K562 (cell line): ENCODE results near the gene SLC26A2. TPM values are rescaled to one million over a fixed set of nuclear protein-coding genes. Genes with fewer than 3 reads are reported as not detected.

ENCODE experiments used
- HLTF ChIP-seq: fragments of 450-650 bp; IDR thresholded peaks from 2 replicates; pipeline ENCODE4 v1.6.1; 2016
- LCOR ChIP-seq: sonication (generic); formaldehyde crosslinking; IDR thresholded peaks from 2 replicates; pipeline ENCODE4 v1.8.0; 2022; ENCODE audit warnings: mild to moderate bottlenecking, missing genetic modification reagents
- NFYB ChIP-seq: IDR thresholded peaks from 2 replicates; pipeline ENCODE4 v1.6.1; 2011; ENCODE audit warnings: mild to moderate bottlenecking, moderate library complexity; ENCODE audit not compliant: insufficient read length; ENCODE audit errors: extremely low read depth
- PHTF2 ChIP-seq: fragments of 250-450 bp; sonication (Bioruptor Pico); IDR thresholded peaks from 2 replicates; pipeline ENCODE4 v1.5.0; 2021; ENCODE audit warnings: mild to moderate bottlenecking
- PRMT5 ChIP-seq: sonication (generic); formaldehyde crosslinking; IDR thresholded peaks from 2 replicates; pipeline ENCODE4 v1.5.0; 2020; ENCODE audit warnings: missing genetic modification reagents
- PTTG1 ChIP-seq: fragments of 450-650 bp; IDR thresholded peaks from 2 replicates; pipeline ENCODE4 v1.6.1; 2016; ENCODE audit warnings: low read depth, mild to moderate bottlenecking, missing genetic modification characterization, missing compliant biosample characterization
- RHOXF2B ChIP-seq: fragments of 250-450 bp; sonication (Bioruptor Pico); conservative IDR thresholded peaks from 2 replicates; pipeline ENCODE4 v1.5.1; 2021
- SIX5 ChIP-seq, 2 experiments: IDR thresholded peaks; 2 replicates each; pipeline ENCODE4 v1.6.1; 2011; ENCODE audit warnings: low read length in 2 of 2, borderline replicate concordance in 1 of 2, low read depth in 1 of 2, mild to moderate bottlenecking in 1 of 2, moderate library complexity in 1 of 2; ENCODE audit not compliant: insufficient read depth in 1 of 2
- YBX1 ChIP-seq: fragments of 450-650 bp; IDR thresholded peaks from 2 replicates; pipeline ENCODE4 v1.7.1; 2016; ENCODE audit warnings: mild to moderate bottlenecking
- ZNF143 ChIP-seq: sonication (generic); formaldehyde crosslinking; IDR thresholded peaks from 2 replicates; pipeline ENCODE4 v1.9.0; 2022; ENCODE audit warnings: mild to moderate bottlenecking, missing genetic modification reagents
- ZNF3 ChIP-seq: fragments of 250-450 bp; sonication (Bioruptor Pico); IDR thresholded peaks from 2 replicates; pipeline ENCODE4 v1.5.0; 2021; ENCODE audit warnings: mild to moderate bottlenecking, moderate library complexity
- ZNF445 ChIP-seq: fragments of 250-450 bp; sonication (Bioruptor Pico); IDR thresholded peaks from 2 replicates; pipeline ENCODE4 v1.4.0; 2020; ENCODE audit warnings: low read depth, mild to moderate bottlenecking, moderate library complexity
- ZNF589 ChIP-seq: fragments of 200-800 bp; sonication (Bioruptor generic); IDR thresholded peaks from 2 replicates; pipeline ENCODE4 v1.6.1; 2016; ENCODE audit warnings: low read depth, missing genetic modification characterization, missing compliant biosample characterization
- polyA plus RNA-seq, 8 experiments: library from polyadenylated mRNA; depleted of rRNA in 4 of 8; stranded (reverse) in 5 of 8; unstranded in 3 of 8; fragments of >200 nt; fragmentation: Nextera tagmentation in 2 of 8; fragmentation: Illumina TruSeq in 1 of 8; extraction: Ambion mirVana in 2 of 8; extraction: Trizol in 1 of 8; gene quantifications; 2 replicates each; pipeline versions ENCODE4 v1.2.1 to v1.2.3, GENCODE V29; 2011 to 2014; ENCODE audit warnings: inconsistent platforms in 1 of 8, missing spikeins in 1 of 8
- total RNA-seq, 7 experiments: library from RNA; depleted of rRNA in 6 of 7; stranded (reverse); fragments of >200 nt in 6 of 7; fragmentation: Illumina TruSeq in 2 of 7; extraction: Trizol in 2 of 7; gene quantifications; 2 replicates each; pipeline versions ENCODE4 v1.2.1 to v1.2.3, GENCODE V29; 2011 to 2021; ENCODE audit warnings: low replicate concordance in 1 of 7
- TF ChIP-seq, protein P1 (sequence below): fragments of 450-650 bp; IDR thresholded peaks from 2 replicates; pipeline ENCODE4 v1.6.1; 2017; ENCODE audit warnings: antibody characterized with exemption, mild to moderate bottlenecking
- TF ChIP-seq, protein P2 (sequence below): fragments of 250-450 bp; sonication (Bioruptor Pico); IDR thresholded peaks from 2 replicates; pipeline ENCODE4 v1.5.0; 2021; ENCODE audit warnings: mild to moderate bottlenecking, borderline replicate concordance
- TF ChIP-seq, protein P3 (sequence below): fragments of 450-650 bp; IDR thresholded peaks from 2 replicates; pipeline ENCODE4 v1.6.1; 2016; ENCODE audit warnings: missing biosample characterization, missing genetic modification characterization
- TF ChIP-seq, protein P4 (sequence below): fragments of 450-650 bp; formaldehyde crosslinking; IDR thresholded peaks from 2 replicates; pipeline ENCODE4 v1.4.0; 2020; ENCODE audit warnings: mild to moderate bottlenecking, mixed read lengths

SLC26A2 gene
- total and polyA plus RNA-seq, 9 of the 15 experiments (the other 6 are each of a cell fraction or from before 2014, with no cell fraction given) = 1.1 to 6.3 (median 3.6) TPM

DNA sequence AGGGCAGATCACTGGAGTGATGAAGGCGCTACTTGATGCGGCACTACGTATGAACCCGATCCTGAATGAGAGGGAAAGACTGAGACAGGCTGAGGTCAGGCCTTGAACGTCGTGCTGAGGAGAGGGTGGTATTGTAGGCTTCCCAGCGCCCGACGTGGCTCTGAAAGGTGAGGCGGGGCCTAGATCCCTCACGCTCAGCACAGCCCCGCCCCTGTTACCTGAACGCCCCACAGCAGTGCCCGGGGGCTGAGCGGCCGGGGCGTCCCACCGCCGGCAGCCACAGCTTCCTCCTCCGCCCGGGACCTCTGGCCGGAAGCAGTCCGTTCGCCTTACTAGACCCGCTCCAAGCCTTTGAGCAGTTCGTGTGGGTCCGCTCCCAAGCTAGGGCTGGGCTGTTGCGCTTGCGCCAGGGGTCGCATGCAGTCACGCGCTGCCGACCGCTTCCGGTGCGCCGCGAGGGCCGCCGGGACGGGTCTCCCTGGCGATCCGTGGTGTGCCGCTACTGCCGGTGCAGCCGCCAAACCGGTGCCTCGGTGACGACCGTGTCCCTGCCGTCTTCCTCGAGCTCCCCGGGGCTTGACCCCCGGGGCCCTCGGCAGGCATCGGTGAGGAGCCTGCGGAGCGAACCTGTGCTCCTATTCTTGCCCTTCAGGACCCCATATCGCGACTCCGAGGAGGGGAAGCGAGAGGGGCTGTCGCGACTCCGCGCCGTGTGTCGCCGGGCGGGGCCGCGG lies 39.9 kb downstream of the SLC26A2 start, which contains the start of the genes HMGXB3 and TIGD6 (continued):
- TF ChIP-seq, protein P1, sequence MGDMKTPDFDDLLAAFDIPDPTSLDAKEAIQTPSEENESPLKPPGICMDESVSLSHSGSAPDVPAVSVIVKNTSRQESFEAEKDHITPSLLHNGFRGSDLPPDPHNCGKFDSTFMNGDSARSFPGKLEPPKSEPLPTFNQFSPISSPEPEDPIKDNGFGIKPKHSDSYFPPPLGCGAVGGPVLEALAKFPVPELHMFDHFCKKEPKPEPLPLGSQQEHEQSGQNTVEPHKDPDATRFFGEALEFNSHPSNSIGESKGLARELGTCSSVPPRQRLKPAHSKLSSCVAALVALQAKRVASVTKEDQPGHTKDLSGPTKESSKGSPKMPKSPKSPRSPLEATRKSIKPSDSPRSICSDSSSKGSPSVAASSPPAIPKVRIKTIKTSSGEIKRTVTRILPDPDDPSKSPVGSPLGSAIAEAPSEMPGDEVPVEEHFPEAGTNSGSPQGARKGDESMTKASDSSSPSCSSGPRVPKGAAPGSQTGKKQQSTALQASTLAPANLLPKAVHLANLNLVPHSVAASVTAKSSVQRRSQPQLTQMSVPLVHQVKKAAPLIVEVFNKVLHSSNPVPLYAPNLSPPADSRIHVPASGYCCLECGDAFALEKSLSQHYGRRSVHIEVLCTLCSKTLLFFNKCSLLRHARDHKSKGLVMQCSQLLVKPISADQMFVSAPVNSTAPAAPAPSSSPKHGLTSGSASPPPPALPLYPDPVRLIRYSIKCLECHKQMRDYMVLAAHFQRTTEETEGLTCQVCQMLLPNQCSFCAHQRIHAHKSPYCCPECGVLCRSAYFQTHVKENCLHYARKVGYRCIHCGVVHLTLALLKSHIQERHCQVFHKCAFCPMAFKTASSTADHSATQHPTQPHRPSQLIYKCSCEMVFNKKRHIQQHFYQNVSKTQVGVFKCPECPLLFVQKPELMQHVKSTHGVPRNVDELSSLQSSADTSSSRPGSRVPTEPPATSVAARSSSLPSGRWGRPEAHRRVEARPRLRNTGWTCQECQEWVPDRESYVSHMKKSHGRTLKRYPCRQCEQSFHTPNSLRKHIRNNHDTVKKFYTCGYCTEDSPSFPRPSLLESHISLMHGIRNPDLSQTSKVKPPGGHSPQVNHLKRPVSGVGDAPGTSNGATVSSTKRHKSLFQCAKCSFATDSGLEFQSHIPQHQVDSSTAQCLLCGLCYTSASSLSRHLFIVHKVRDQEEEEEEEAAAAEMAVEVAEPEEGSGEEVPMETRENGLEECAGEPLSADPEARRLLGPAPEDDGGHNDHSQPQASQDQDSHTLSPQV = peak; percentile 42; the same call in 1 of the 2 replicates
- peak; percentile 44 to 63; a peak in 3 of 4 replicates for TF ChIP-seq SIX5 (IDR thresholded peaks at IDR 0.05; ENCODE audit: borderline replicate concordance in 1 of 2, insufficient read depth in 1 of 2, low read depth in 1 of 2, low read length in 2 of 2)
- no peak for TF ChIP-seq ZNF589
- no peak for TF ChIP-seq YBX1
- TF ChIP-seq NFYB = no peak
- TF ChIP-seq, protein P2, sequence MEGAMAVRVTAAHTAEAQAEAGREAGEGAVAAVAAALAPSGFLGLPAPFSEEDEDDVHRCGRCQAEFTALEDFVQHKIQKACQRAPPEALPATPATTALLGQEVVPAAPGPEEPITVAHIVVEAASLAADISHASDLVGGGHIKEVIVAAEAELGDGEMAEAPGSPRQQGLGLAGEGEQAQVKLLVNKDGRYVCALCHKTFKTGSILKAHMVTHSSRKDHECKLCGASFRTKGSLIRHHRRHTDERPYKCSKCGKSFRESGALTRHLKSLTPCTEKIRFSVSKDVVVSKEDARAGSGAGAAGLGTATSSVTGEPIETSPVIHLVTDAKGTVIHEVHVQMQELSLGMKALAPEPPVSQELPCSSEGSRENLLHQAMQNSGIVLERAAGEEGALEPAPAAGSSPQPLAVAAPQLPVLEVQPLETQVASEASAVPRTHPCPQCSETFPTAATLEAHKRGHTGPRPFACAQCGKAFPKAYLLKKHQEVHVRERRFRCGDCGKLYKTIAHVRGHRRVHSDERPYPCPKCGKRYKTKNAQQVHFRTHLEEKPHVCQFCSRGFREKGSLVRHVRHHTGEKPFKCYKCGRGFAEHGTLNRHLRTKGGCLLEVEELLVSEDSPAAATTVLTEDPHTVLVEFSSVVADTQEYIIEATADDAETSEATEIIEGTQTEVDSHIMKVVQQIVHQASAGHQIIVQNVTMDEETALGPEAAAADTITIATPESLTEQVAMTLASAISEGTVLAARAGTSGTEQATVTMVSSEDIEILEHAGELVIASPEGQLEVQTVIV = no peak
- no peak for TF ChIP-seq RHOXF2B (CRISPR knock-in tag)
- peak; percentile 12; the same call in 1 of the 2 replicates for TF ChIP-seq PRMT5 (CRISPR knock-in tag)
- TF ChIP-seq ZNF3 (CRISPR knock-in tag) = no peak
- TF ChIP-seq ZNF143 = peak; percentile 79
- TF ChIP-seq PTTG1 (tag) = no peak
- TF ChIP-seq LCOR = peak; percentile 78; the same call in 1 of the 2 replicates
- no peak; the same call in 1 of the 2 replicates for TF ChIP-seq HLTF
- TF ChIP-seq, protein P3, sequence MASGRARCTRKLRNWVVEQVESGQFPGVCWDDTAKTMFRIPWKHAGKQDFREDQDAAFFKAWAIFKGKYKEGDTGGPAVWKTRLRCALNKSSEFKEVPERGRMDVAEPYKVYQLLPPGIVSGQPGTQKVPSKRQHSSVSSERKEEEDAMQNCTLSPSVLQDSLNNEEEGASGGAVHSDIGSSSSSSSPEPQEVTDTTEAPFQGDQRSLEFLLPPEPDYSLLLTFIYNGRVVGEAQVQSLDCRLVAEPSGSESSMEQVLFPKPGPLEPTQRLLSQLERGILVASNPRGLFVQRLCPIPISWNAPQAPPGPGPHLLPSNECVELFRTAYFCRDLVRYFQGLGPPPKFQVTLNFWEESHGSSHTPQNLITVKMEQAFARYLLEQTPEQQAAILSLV (tag) = no peak
- TF ChIP-seq, protein P4, sequence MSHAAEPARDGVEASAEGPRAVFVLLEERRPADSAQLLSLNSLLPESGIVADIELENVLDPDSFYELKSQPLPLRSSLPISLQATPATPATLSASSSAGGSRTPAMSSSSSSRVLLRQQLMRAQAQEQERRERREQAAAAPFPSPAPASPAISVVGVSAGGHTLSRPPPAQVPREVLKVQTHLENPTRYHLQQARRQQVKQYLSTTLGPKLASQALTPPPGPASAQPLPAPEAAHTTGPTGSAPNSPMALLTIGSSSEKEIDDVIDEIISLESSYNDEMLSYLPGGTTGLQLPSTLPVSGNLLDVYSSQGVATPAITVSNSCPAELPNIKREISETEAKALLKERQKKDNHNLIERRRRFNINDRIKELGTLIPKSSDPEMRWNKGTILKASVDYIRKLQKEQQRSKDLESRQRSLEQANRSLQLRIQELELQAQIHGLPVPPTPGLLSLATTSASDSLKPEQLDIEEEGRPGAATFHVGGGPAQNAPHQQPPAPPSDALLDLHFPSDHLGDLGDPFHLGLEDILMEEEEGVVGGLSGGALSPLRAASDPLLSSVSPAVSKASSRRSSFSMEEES = peak; percentile 71
- TF ChIP-seq PHTF2 = no peak
- TF ChIP-seq ZNF445 (CRISPR knock-in tag) = no peak
